HG03575 (cell line): ENCODE measurements around the gene FOXS1.

Experiments
- ATAC-seq: cut with Tn5 transposase; IDR thresholded peaks from one replicate; pipeline ENCODE4 v1.9.1; 2021; ENCODE audit not compliant: unreplicated experiment, insufficient number of reproducible peaks, low FRiP score; ENCODE audit errors: extremely low read depth

The FOXS1 gene

DNA sequence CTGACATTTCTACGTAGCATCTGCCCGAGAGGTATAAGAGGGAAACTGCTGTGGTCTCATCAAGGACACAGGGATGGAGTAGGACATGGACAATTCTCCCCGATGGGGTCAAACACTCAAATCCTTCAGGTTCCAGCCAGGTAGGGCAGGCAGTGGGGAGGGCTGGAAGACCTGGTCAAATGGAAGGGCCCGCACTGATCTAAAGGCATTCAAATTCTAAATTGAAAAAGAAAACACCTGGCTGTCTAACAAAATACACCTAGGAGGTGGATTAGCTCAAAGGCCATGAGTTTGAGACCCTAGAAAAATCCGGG, 16.7 kb upstream of the FOXS1 start:
- ATAC-seq: no peak

DNA sequence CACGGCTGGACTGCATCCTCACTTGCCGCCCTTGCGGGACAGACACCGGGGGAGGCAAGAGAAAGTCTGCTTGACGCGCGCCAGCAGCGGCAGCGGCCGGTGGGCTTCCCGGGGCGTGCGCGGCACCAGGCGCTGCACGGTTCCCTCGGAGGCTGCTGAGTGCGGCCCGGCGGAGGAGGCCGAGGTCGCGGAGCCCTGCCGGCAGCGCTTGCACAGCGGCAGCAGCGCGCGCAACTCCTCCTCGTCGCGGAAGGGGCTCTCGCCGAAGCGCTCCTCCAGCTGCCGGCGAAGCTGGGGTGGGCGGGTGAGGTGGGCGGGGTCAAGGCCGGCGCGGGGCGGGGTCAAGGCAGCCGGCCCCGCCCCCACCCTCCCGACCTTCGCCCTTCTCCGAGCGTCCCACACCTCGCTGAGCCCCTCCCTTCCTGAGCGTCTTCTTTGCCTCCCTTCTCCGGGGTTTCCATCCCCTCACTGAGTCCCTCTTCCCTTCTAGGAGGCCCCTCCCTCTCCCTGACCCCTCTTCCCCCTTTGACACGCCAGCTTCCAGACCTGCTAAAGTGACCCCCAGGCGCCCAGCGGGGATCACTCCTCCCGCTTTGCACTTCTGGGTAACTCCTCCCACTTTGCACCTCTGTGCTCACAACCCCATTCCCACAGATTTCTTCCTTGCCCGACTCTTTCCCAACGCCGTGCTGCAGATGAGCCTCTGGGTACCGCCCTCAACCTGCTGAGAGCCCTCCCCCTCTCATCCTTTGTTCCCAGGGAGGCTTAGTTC, 16.2 kb upstream of the FOXS1 start:
- no peak for ATAC-seq

DNA sequence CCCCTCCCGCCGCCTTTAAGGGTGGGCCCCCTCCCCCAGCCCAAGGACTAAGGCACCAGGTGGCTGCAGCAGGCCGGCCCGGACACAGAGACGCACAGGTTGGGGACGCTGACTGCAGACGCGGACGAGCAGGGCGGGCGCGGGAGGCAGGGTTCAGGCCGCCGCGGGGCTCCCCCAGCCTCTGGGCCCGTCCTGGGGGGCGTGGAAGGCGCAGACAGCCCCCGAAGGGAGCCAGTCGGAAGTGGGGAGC, 15.7 kb upstream of the FOXS1 start:
- no peak for ATAC-seq

DNA sequence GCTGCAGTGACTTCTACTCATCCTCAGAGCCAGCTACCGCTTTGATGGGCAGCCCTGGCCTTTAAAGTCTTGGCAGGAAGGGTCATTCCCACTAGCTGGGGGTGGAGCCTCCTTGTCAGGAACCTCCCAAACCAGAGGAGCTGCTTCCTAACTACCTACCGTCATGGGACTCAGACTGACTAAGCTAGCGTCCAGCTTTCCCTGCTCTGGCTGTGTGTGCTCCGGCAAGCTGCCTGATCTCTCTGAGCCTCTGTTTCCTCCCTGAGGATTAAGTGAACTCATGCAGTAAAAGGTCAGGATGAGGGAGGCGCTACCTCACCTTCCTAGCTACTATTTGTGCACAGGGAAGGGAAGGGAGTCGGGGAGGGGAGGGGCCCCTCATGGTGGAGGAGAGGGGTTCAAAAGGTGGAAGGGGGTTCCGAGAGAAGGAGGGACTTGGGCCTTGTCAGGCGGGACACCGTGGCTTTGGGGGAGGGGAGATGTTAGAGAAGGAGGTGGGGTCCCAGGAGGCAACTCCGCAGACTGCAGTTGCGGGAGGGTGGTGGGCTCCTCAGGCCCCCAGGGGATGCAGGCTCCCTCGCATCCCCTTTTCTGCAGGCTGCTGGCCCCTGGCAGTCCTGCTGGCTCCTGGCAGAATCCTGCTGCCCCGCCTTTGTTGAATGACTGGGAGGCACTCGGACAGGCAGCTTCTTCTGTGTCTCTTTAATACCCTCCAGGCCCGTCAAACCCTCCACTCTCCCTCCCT, 15.2 kb upstream of the FOXS1 start:
- ATAC-seq: no peak

DNA sequence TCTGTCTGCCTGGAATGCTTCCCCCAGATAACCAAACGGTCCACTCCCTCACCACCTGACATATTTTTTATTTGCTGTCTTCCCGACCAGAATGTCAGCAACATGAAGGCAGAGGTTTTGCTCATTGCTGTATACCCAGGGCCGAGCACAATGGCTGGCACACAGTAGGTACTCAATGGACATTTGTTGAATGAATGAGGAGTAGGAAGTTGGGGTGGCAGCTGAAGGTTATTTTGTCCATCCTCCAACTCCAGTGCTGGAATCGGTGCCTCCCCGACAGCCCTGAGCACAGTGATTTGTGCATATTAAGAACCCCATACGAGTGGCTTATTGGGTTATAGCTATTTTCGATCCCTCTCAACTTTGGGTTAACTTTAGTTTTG, 14.6 kb upstream of the FOXS1 start:
- ATAC-seq: no peak

DNA sequence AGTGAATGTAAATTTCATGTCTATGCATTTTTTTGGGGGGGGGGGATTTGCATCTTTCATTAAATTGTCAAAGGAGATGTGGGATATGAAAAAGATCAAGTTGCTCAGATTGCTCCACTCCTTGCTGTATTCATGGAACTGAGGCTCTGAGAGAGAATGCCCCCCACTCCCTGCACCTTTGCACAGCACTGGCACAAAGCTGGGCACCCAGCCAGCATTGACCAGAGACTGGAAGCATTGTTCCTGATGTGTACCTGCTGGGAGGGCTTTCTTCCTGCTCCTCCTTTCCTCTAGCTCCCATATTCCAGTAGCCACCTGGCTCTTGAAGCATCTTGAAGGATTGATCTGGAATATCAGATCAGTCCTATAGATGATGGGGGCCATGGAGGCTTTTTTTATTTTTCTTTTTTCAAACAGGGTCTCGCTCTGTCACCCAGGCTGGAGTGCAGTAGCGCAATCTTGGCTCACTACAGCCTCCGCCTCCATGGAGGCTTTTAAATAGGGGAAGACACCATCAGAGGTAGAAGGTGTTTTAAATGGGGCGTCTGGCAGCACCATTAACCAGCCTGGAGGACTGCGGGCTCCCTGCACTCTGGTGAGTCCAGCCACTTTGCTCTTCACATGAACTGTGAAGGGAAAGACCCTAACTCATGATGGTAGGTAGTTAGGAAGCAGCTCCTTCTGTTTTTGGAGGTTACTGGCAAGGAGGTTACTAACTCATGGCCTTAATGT, 14.0 kb upstream of the FOXS1 start:
- ATAC-seq: no peak

DNA sequence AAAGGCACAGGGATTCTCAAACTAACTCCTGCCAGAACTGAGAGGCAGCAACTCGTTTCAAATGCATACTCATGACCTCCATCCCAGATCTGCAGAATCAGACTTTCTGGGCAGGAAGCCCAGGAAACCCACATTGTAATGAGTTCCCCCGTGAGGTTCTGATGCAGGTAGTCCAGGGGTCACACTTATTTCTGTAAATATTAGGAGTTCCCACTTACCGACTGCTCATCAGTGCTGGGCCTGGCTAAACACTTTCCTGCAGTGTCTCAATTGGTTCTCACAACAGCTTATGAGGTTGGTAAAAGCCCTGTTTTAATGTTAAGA, 13.3 kb upstream of the FOXS1 start:
- no peak for ATAC-seq

DNA sequence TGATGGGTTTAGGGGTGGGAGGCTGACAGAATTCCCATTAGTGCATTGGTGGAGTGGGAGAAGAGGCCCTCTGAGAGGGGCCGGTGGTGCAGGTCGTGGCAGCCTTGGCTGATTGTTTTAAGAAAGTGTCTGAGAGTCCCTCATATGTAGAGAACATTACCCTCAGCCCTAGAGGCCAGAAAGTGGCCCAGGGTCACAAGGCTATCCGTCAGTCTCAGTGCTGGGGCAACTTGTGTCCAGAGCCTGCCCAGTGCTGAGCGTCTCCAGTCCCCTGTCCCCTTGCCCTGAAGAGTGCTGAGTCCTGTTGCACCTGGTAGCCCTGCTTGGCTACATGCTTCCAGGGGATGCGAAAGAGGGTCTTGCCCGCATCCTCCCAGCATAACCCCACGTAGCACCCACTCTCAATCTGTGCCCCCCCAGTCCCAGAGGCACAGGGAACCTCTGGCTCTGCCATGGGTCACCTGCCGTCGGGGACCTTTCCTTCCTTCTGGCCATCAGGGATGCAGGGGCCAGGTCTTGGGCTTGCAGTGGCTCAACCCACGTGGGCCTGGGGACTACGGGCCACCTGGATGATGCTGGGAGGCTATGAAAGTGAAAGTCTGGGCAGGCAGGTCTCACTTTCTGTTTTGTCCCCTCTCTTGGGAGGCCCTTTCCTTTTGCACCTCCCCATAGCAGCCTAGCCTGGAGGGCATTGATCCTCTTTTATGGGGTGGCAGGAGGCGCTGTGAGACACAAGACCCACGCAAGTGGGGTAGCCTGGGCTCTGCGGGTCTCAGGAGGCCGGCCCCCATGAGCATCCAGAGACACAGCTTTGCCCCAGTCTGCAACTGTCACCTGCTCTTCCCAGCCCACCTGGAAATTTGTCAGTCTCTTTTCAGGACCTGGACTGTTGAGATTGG, 12.7 kb upstream of the FOXS1 start:
- ATAC-seq: no peak

DNA sequence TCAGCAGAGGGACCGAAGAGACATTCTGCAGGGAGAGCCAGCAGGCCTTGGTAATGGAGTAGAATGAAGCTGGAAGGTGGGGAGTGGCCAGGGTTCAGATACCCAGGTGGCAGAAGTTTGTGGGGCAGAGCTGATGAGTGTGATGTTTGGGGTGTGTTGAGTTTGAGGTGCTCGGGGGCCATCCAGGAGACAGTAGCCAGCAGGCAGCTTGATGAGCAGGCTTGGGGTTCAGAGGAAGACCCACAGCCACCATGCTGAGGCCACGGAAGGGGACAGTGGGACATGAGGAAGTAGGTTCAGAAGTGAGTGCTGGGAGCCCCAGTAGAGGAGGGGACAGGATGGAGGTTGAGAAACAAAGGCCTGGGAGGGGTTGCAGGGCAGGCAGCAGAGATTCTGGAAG, 11.1 kb upstream of the FOXS1 start:
- no peak for ATAC-seq

DNA sequence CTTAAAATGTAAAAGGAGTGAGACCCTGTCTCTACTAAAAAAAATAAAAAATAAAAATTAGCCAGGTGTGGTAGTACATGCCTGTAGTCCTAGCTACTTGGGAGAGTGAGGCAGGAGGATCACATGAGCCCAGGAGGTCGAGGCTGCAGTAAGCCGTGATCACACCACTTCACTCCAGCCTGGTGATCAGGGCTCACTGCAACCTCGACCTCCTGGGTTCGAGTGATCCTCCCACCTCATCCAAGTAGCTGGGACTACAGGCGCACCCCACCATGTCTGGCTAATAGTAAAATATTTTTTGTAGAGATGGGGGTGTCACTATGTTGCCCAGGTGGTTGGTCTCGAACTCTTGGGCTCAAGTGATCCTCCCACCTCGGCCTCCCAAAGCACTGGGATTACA, 8.1 kb upstream of the FOXS1 start:
- no peak for ATAC-seq

DNA sequence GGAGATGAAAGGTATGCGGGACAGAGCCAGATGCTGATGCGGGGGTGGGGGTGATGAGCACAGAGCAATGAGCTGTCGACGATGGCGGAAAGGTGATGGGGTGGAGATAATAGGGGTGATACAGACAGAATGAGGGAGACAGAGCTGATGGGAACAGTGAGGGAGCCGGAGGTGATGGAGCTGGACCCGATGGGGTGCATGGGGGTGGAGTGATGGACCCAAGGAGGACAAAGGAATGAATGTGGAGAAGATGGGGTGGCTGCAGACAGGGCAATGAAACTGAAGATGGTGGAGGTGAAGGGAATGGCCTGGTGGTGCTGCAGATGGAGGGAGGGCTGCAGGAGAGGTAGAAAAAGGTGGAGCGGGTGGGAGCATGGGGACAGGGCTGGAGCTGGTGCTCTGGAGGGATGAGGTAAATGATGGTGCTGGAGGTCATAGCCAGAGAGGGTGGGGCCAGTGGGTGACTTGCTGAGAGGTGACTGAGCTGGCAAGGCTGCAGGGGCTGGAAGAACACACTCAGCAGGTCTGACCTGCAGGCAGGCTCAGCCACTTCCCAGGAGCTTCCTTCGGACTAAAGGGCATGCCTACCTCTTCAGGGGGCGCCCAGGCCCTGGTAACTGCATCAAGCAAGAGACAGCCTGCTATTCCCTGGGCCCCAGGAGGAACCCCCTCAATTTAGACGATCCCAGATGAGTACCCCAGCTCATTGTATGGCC, 6.0 kb upstream of the FOXS1 start:
- ATAC-seq: no peak

DNA sequence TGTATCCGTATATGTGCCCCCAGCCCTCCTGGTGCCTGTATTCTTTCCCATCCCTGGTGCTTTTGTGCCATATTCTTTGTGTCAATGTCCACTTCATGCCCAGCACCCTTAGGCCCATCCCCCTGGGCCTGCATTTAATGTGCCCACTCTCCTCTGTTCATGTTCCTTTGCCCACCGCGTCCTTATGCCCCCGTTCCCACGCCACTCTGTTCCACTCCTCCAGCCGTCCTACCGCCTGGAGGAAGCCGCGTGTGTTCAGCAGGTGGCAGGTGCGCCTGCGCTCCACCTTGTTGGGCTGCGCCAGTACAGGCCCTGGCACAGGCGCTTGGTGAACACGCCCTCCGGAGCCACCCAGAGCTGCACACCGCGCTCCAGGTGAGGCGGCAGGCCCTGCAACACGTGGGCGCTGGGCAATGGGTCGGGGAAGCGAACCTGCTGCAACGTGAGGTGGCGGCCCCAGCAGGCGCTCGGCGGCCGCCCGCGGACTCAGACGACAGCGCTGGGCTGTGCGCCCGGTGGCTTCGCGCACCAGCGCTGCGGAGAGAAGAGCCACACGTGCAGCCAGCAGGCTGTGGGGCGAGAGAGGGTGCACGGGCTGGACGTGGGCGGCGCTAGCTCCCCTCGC, 4.0 kb upstream of the FOXS1 start:
- ATAC-seq: no peak

DNA sequence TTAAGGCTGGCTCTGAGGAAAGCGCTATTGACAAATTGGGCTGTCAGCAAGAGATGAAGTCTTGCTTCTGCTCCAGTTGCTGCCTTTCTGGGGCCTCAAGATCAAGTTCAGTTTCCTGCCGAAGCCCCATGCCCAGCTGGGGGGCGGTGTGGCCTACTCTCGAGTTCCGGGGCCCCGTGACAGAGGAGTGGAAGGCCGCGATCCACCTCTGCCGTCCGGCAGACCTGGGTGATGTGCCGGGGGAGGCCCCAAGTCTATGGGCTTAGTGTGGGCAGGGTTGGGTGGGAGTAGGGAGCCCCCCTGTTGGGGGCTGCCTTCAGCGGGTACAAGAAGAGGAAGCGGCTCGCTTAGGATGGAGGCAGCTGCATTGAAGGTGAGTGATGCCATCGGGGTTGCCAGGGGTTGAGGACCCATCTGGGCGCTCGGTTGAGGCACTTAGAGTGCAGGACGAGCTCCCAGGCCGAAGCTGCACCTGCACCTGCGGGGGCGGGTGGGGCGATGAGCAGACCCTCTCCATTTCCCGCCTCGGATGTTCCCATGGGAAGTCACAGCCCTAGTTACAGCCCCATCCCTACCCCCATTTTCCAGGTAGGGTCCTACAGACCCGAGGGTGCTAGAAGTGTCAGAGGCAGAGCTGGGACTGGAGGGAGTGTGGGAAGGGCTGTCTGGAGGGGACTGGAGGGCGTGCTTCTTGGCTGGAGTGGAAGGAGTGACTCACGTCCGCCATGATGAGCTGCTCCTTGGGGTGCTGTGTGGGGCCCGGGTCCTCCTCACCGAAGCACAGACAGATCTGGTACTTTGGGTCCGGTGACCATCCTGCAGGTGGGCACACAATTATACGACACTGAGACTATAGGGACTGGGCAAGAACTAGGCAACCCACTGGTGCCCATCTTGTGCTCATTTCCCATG, 2.9 kb upstream of the FOXS1 start:
- ATAC-seq: no peak

DNA sequence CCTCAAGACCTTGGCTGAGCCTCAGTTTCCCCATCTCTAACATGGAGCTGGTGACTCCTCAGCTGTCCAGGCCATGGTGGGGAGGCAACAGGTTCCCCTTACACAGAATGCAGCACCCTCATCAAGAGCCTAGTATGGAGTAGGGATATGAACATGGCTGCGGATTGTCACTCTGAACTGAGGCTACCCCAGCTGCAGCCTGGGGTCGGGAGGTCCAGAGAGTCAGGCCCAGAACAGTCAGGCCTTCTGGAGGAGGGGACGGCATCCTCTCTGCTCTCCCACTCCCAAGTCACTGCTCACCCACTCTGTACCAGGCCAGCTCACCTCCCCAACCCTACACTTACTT, 1.4 kb upstream of the FOXS1 start:
- no peak for ATAC-seq

DNA sequence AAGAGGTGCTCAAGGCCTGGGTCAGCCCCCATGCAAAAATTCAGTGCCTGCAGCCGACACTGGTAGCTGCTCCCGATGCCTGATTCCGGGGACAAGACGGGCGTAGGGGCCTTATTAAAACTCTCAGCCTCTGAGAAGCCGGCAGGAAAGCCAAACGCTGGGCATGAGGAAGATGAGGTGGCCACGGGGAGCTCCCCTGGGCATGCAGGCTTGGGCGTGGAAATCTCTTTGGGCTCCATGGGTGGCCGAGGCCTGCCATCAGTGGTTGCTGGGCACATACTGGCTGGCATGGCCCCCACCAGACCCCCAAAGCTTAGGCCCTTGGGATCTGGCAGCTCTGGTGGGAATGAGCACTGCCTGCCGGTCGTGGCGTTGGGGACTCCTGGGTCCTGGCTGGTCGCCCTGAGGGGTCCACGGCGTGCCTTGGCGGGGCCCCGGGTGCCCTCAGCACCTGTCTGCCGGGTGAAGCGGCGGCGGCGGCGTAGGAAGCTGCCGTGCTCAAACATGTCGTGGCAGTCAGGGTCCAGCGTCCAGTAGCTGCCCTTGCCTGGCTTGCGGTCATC, 586 bp downstream of the FOXS1 start:
- no peak for ATAC-seq

DNA sequence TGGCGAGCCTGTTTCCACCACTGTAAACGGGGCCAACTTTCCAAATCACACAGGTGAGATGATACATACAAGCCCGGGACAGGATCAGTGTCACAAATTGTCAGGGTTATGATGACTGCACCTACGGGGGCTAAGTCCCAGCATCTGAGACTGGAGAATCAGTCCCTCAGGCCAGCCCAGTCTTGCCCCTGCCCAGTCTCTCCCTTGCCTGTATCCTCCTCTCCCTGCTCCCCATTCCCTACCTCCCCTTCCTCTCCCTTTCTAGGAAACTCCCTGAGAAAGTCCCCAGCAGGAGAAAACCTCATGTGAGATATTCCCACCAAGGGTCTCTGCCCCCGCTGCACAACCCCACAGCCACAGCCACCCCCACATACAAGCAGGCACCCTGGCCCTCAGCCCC, 1.5 kb downstream of the FOXS1 start:
- no peak for ATAC-seq

DNA sequence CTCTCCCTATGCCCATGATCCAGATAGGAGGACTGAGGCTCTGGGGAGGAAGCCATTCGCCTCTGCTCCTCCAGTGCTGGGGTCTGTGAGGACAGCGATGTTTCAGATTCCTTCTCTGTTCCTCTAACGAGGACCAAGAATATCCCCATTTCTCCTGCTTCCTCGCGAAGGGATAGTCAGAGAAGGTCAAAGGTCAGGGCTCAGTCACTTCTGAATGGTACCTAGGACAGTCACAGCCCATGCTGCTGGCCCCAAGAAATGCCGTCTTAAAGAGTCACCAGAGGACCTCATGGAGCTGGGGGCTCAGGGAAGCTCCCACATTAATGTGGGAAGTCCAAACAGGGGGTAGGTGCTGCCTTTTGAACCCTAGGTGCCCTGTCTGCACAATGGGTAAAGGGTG, 2.1 kb downstream of the FOXS1 start:
- ATAC-seq: no peak
